ENCODE data around the gene MINDY4.

- no peak for TF ChIP-seq TAF1 (IDR thresholded peaks at IDR 0.05; ENCODE audit: borderline replicate concordance, low read depth, low read length)
- TF ChIP-seq NR2C2 (IDR thresholded peaks at IDR 0.05; ENCODE audit: borderline replicate concordance, control insufficient read depth, insufficient read length, low read depth) = no peak
- no peak for TF ChIP-seq ESRRA (IDR thresholded peaks at IDR 0.05; ENCODE audit: low read length)
These were observed 24.1 kb downstream of the MINDY4 start for GRCh38 chr7:30795161-30795948.
